ENCODE results near the gene CHST11. TPM values are rescaled to one million over a fixed set of nuclear protein-coding genes. Genes with fewer than 3 reads are reported as not detected.

The CHST11 gene
- total and polyA plus RNA-seq, 10 of the 15 experiments (the other 5 are each of a cell fraction or from before 2014, with no cell fraction given) = 1.9 to 38.1 (median 17.2) TPM

GRCh38 chr12:104411826-104412641, 44.7 kb upstream of the CHST11 start:
- H3K4me1 ChIP-seq (ENCODE audit: control insufficient read depth, insufficient read depth, low read length) = peaks cover 9% of the 10 kb centered on the region
- in situ Hi-C loops (cut with MboI) = no loop called here
- ChIA-PET CTCF (interaction anchor here (0.6 to 1.2 kb wide), 4 partner anchors 30 to 415 kb away, joined by 3 to 4 read pairs (median 3); partner anchors contain the start of gene CHST11), POLR2A (interaction anchor here (1.3 kb wide), 1 partner anchor 157 kb away, joined by 3 read pairs; no protein-coding TSS in a partner anchor), RAD21 (ENCODE audit: unreplicated experiment) (interaction anchor here (0.6 to 1.8 kb wide), 2 partner anchors 30 to 259 kb away, joined by 3 read pairs; no protein-coding TSS in a partner anchor), SMC1A (ENCODE audit: uncharacterized antibody, unreplicated experiment) (interaction anchor here (1.1 to 2.3 kb wide), 6 partner anchors 11 to 259 kb away, joined by 3 to 9 read pairs (median 3); no protein-coding TSS in a partner anchor)
- H3K9ac ChIP-seq (ENCODE audit: control insufficient read depth, insufficient read depth, low read length) = no peak overlapping the region
- BruUV-seq (replicated peaks) = no TSS peak
- ATAC-seq = peak; percentile 69
- peak overlapping the region; percentile 41 for H2AFZ ChIP-seq (ENCODE audit: control insufficient read depth, low read depth, low read length)
- H4K20me1 ChIP-seq (ENCODE audit: control insufficient read depth, insufficient read depth) = no peaks in the 10 kb centered on the region
- TF ChIP-seq IKZF2 (IDR thresholded peaks at IDR 0.05) (0 out of 4 replicates have a peak, but pooled peaks of 1 of the 2 experiments have one; percentile 11), PAX5 (IDR thresholded peaks at IDR 0.05; ENCODE audit: borderline replicate concordance, low read depth, low read length) (0 out of 2 replicates have a peak, but pooled peaks have one; percentile 60), PKNOX1 (IDR thresholded peaks at IDR 0.05) (peak; percentile 52), SUPT20H (IDR thresholded peaks at IDR 0.05; ENCODE audit: borderline replicate concordance, control insufficient read depth, low read depth, low read length) (no peak), IKZF1 (conservative IDR thresholded peaks at IDR 0.05) (0 out of 2 replicates have a peak, but pooled peaks have one; percentile 11), POU2F2 (IDR thresholded peaks at IDR 0.05; ENCODE audit: borderline replicate concordance, low read depth, low read length) (0 out of 3 replicates have a peak, but pooled peaks have one; percentile 5), NFIC (IDR thresholded peaks at IDR 0.05; ENCODE audit: low read depth, low read length) (no peak), RUNX3 (IDR thresholded peaks at IDR 0.05; ENCODE audit: low read length) (peak; percentile 44; the same call in 1 of the 2 replicates), ETV6 (conservative IDR thresholded peaks at IDR 0.05 in 1 of 2, IDR thresholded peaks at IDR 0.05 in 1 of 2; ENCODE audit: borderline replicate concordance in 1 of 2, low read depth in 1 of 2) (peak in 1 of 2 experiments; percentile 31; a peak in 1 of 4 replicates), EZH2 (IDR thresholded peaks at IDR 0.05; ENCODE audit: borderline replicate concordance, control insufficient read depth, low read depth, low read length) (no peak), CHD1 (IDR thresholded peaks at IDR 0.05; ENCODE audit: low read depth, low read length) (no peak), IRF4 (IDR thresholded peaks at IDR 0.05; ENCODE audit: low read depth, low read length) (0 out of 2 replicates have a peak, but pooled peaks have one; percentile 23)
- no peaks in the 10 kb centered on the region for H3K36me3 ChIP-seq (ENCODE audit: control insufficient read depth in 2 of 2, insufficient read depth in 2 of 2, low read length in 1 of 2)
- no peaks in the 10 kb centered on the region for H3K27me3 ChIP-seq (replicated peaks in 1 of 2; ENCODE audit: control insufficient read depth in 2 of 2, insufficient read depth in 2 of 2, low read length in 1 of 2)
- 0 out of 2 replicates have a peak overlapping the region, but pooled peaks have one; percentile 7 for H3K4me2 ChIP-seq (ENCODE audit: control insufficient read depth, insufficient read depth)
- intact Hi-C loops (cut with micrococcal nuclease; ENCODE audit: unreplicated experiment) = no loop called here
- no peak overlapping the region for H3K27ac ChIP-seq (ENCODE audit: control insufficient read depth, insufficient read depth)
- no peaks in the 10 kb centered on the region for H3K79me2 ChIP-seq (ENCODE audit: control insufficient read depth, insufficient read depth, low read length)
- peaks cover 2% of the 10 kb centered on the region; the same call in 2 of the 3 replicates for H3K9me3 ChIP-seq (replicated peaks; ENCODE audit: control insufficient read depth, insufficient read depth, low read length)
- H3K4me3 ChIP-seq = no peak overlapping the region
- no peak for FAIRE-seq
- 68% methylated on average over 16 of the region's 16 CpGs for WGBS (ENCODE audit: insufficient coverage, insufficient replicate concordance, low lambda C conversion rate, missing lambda C conversion rate)
- no peak for DNase-seq (ENCODE audit: low read depth, low spot score)
